Neural progenitor cell (in vitro differentiated cells): ENCODE measurements around the gene MAP6. TPM values are rescaled to one million over a fixed set of nuclear protein-coding genes. Genes with fewer than 3 reads are reported as not detected.
"Not testable (repeated sequence)": the region's sequence is repeated elsewhere in the genome, so short reads cannot be mapped to it uniquely, and the experiment has no call there.

Experiments used
- DNase-seq: peaks from one replicate; pipeline ENCODE4 v3.0.0-alpha.2; 2016; ENCODE audit warnings: low spot score
- H2AFZ ChIP-seq: fragments of 200-600 bp; sonication (generic); replicated peaks from 2 replicates; pipeline ENCODE4 v1.6.1; 2016; ENCODE audit warnings: antibody characterized with exemption
- H3F3A ChIP-seq: fragments of 200-600 bp; sonication (generic); 2 replicates; pipeline ENCODE4 v1.6.1; 2016; ENCODE audit warnings: antibody characterized with exemption, low read depth
- H3K27ac ChIP-seq: fragments of 200-600 bp; sonication (generic); 2 replicates; pipeline ENCODE4 v1.5.1; 2016; ENCODE audit warnings: mild to moderate bottlenecking
- H3K27me3 ChIP-seq: fragments of 200-600 bp; sonication (generic); 2 replicates; pipeline ENCODE4 v1.6.1; 2016; ENCODE audit warnings: mild to moderate bottlenecking, moderate library complexity
- H3K36me3 ChIP-seq: fragments of 200-600 bp; sonication (generic); 2 replicates; pipeline ENCODE4 v1.5.1; 2016
- H3K4me1 ChIP-seq: fragments of 200-600 bp; sonication (generic); 2 replicates; pipeline ENCODE4 v1.6.1; 2016; ENCODE audit warnings: mixed run types
- H3K4me2 ChIP-seq: fragments of 200-600 bp; sonication (generic); 2 replicates; pipeline ENCODE4 v1.6.1; 2016
- H3K4me3 ChIP-seq: fragments of 200-600 bp; sonication (generic); 2 replicates; pipeline ENCODE4 v1.5.1; 2016
- H3K79me2 ChIP-seq: fragments of 200-600 bp; sonication (generic); 2 replicates; pipeline ENCODE4 v1.6.1; 2016; ENCODE audit warnings: low read depth
- H3K9ac ChIP-seq: fragments of 200-600 bp; sonication (generic); 2 replicates; pipeline ENCODE4 v1.6.1; 2016
- H3K9me3 ChIP-seq: fragments of 200-600 bp; sonication (generic); 2 replicates; pipeline ENCODE4 v1.5.1; 2016; ENCODE audit warnings: low read depth
- H4K20me1 ChIP-seq: fragments of 200-600 bp; sonication (generic); 2 replicates; pipeline ENCODE4 v1.6.1; 2016; ENCODE audit warnings: low read depth
- H3K27ac Mint-ChIP-seq: 3 replicates; pipeline ENCODE4 v1.8.0; 2021; ENCODE audit warnings: mixed read lengths
- H3K27me3 Mint-ChIP-seq: 2 replicates; pipeline ENCODE4 v1.8.0; 2022; ENCODE audit warnings: low read depth, mild to moderate bottlenecking, inconsistent platforms, moderate library complexity, mixed read lengths; ENCODE audit not compliant: insufficient read depth
- H3K36me3 Mint-ChIP-seq: 3 replicates; pipeline ENCODE4 v1.8.0; 2021; ENCODE audit warnings: mixed read lengths
- H3K4me1 Mint-ChIP-seq: 3 replicates; pipeline ENCODE4 v1.8.0; 2021; ENCODE audit warnings: mixed read lengths
- H3K4me3 Mint-ChIP-seq: 3 replicates; pipeline ENCODE4 v1.8.0; 2021; ENCODE audit warnings: mild to moderate bottlenecking, moderate library complexity, mixed read lengths
- H3K9me3 Mint-ChIP-seq: 3 replicates; pipeline ENCODE4 v1.8.0; 2020; ENCODE audit warnings: mixed read lengths
- EZH2 ChIP-seq: fragments of 200-600 bp; sonication (generic); IDR thresholded peaks from 2 replicates; pipeline ENCODE4 v1.6.1; 2017; ENCODE audit warnings: antibody characterized with exemption, mild to moderate bottlenecking, moderate library complexity
- EZH2phosphoT487 ChIP-seq: fragments of 200-600 bp; sonication (generic); IDR thresholded peaks from 2 replicates; pipeline ENCODE4 v1.6.1; 2017; ENCODE audit warnings: antibody characterized with exemption
- total RNA-seq: library from RNA; depleted of rRNA; stranded (reverse); fragments of >200 nt; gene quantifications from 2 replicates; pipeline ENCODE4 v1.2.3, GENCODE V29; 2015; ENCODE audit warnings: low replicate concordance
- TF ChIP-seq, protein P1 (sequence below): fragments of 200-600 bp; sonication (generic); IDR thresholded peaks from 2 replicates; pipeline ENCODE4 v1.5.1; 2017; ENCODE audit warnings: antibody characterized with exemption, mild to moderate bottlenecking

MAP6 gene
- total RNA-seq, 1 donor from 2014 or later: 9.9 TPM

DNA sequence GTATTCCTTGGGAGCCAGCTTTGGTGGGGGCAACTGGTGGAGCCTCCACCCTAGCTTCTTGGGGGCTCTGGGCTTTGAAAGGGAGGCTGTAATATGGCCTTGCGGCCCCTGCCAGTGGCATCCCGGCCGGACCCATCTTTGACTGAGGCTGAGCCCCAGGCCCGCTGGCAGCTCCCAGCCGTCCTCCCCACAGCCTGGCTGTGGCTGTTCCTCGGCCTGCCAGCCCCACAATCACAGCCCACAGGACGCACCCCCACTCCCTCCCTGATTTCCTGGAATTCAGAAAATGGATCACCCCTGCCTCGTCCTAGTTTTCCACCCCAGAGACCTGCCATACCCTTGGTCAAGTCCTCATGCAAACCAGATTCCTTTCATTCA, 83.6 kb downstream of the MAP6 start:
- H3K9ac ChIP-seq: no peak overlapping the region

GRCh38 chr11:75584659-75585292, 84.1 kb downstream of the MAP6 start:
- not testable (repeated sequence) for H3K4me3 ChIP-seq, H3K79me2 ChIP-seq, H3K27ac ChIP-seq, H3K9me3 ChIP-seq, H3K36me3 Mint-ChIP-seq, H3K9ac ChIP-seq, DNase-seq, H3K36me3 ChIP-seq, H4K20me1 ChIP-seq, H3K9me3 Mint-ChIP-seq, H2AFZ ChIP-seq, H3K27me3 Mint-ChIP-seq, H3K27me3 ChIP-seq
- Histone ChIP-seq H3F3A (peaks cover 28% of the 10 kb centered on the region), H3K4me2 (peak overlapping the region; percentile 92), H3K4me1 (peaks cover 16% of the 10 kb centered on the region)
- Mint-ChIP-seq H3K27ac (peak overlapping the region; percentile 99), H3K4me3 (peak overlapping the region; percentile 86), H3K4me1 (peaks cover 25% of the 10 kb centered on the region)

More for the DNA sequence above, 83.6 kb downstream of the MAP6 start:
- Mint-ChIP-seq H3K27ac (peak overlapping the region; percentile 47), H3K4me3 (peak overlapping the region; percentile 44), H3K9me3 (no peaks in the 10 kb centered on the region), H3K4me1 (peaks cover 30% of the 10 kb centered on the region), H3K36me3 (peaks cover 6% of the 10 kb centered on the region), H3K27me3 (peaks cover 7% of the 10 kb centered on the region)
- H3K4me3 ChIP-seq: no peak overlapping the region
- H4K20me1 ChIP-seq: no peaks in the 10 kb centered on the region
- H3K4me2 ChIP-seq: no peak overlapping the region
- H3K27ac ChIP-seq: no peak overlapping the region
- H3K27me3 ChIP-seq: no peaks in the 10 kb centered on the region
- H3F3A ChIP-seq: peaks cover 28% of the 10 kb centered on the region
- DNase-seq: no peak
- peaks cover 16% of the 10 kb centered on the region for H3K4me1 ChIP-seq
- H3K36me3 ChIP-seq: no peaks in the 10 kb centered on the region
- no peak overlapping the region for H2AFZ ChIP-seq
- H3K79me2 ChIP-seq: no peaks in the 10 kb centered on the region
- no peaks in the 10 kb centered on the region for H3K9me3 ChIP-seq
- TF ChIP-seq EZH2phosphoT487 (no peak), EZH2 (no peak)
- TF ChIP-seq, protein P1, sequence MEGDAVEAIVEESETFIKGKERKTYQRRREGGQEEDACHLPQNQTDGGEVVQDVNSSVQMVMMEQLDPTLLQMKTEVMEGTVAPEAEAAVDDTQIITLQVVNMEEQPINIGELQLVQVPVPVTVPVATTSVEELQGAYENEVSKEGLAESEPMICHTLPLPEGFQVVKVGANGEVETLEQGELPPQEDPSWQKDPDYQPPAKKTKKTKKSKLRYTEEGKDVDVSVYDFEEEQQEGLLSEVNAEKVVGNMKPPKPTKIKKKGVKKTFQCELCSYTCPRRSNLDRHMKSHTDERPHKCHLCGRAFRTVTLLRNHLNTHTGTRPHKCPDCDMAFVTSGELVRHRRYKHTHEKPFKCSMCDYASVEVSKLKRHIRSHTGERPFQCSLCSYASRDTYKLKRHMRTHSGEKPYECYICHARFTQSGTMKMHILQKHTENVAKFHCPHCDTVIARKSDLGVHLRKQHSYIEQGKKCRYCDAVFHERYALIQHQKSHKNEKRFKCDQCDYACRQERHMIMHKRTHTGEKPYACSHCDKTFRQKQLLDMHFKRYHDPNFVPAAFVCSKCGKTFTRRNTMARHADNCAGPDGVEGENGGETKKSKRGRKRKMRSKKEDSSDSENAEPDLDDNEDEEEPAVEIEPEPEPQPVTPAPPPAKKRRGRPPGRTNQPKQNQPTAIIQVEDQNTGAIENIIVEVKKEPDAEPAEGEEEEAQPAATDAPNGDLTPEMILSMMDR: no peak

DNA sequence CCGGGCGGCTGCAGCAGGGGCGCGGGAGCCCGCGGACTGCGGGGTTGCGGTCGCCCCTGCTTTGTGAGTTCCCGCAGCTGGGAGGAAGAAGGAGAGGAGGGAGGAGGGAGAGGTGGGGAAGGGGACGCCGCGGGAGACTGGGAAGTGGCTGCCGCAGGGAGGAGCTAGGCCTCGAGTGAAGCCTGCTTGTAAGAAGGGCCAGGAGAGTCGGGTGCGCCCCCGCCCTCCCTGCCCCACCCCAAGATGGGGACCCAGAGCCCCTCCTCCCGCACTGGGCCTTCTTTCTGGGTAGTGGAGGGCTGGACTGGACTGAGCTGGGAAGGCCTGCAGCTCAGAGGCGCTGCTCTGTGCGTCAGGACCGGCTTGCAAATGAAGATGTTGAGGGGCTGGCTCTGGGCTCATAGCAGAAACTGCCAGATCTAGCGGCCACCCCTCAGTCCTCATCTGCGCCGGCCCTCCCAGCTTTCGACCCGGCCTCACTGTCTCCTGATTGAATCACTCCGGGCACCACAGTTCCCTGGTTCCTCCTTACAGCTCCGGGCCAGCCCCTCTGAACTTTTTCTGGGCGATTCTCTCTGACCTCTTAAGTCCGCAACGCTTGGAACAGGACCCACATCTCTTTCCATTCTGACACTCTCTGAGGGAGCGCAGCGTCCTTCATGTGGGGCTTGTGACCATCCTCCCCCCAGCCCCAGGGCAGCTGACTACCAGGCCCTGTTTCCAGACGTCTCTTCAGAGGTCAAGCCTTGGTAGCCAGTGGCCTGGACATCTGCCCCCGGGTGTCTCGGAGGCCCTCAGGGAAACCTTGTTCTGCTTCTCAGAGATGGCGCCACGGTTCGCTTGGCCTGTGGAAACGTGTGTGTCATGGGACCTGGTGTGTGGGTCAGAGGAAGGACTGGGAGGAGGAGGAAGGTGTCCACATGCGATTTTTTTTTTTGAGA, 84.8 kb downstream of the MAP6 start:
- Mint-ChIP-seq H3K27ac (peak overlapping the region; percentile 99), H3K36me3 (peaks cover 6% of the 10 kb centered on the region), H3K4me1 (peaks cover 25% of the 10 kb centered on the region), H3K27me3 (peaks cover 5% of the 10 kb centered on the region), H3K9me3 (no peaks in the 10 kb centered on the region), H3K4me3 (peak overlapping the region; percentile 86)
- H2AFZ ChIP-seq: peak overlapping the region; percentile 54
- H3K4me2 ChIP-seq: peak overlapping the region; percentile 92
- no peaks in the 10 kb centered on the region for H4K20me1 ChIP-seq
- no peaks in the 10 kb centered on the region for H3K27me3 ChIP-seq
- no peaks in the 10 kb centered on the region for H3K79me2 ChIP-seq
- H3F3A ChIP-seq: peaks cover 28% of the 10 kb centered on the region
- no peaks in the 10 kb centered on the region for H3K36me3 ChIP-seq
- peak; percentile 86 for DNase-seq
- no peak for TF ChIP-seq EZH2phosphoT487
- TF ChIP-seq, protein P1: no peak
- no peak for TF ChIP-seq EZH2
- H3K27ac ChIP-seq: peak overlapping the region; percentile 89
- peaks cover 16% of the 10 kb centered on the region for H3K4me1 ChIP-seq
- H3K4me3 ChIP-seq: peak overlapping the region; percentile 74
- H3K9me3 ChIP-seq: no peaks in the 10 kb centered on the region
- H3K9ac ChIP-seq: peak overlapping the region; percentile 70
